GM21825 (cell line): ENCODE results near the gene VTI1A.

ENCODE experiments used
- ATAC-seq: cut with Tn5 transposase; IDR thresholded peaks from one replicate; pipeline ENCODE4 v1.9.1; 2021; ENCODE audit warnings: mild to moderate bottlenecking, moderate library complexity; ENCODE audit not compliant: unreplicated experiment

Gene VTI1A

DNA sequence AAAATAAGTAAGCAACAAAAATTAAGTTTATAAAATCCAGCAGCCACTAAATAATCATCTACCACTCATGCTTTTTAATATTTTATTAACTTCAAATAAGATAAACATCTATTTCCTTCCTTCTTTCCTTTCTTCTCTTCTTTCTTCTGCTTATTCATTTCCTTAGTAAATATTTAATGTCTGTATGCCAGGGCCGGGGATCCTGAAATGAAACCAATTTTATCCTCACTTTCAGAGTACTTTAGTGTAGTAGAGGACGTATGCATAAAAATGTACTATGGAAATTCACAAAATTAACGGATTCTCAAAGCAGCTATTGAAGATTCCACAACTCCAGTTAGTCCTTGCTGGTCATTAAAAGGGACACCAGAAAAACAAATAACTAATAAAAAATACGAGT is 224.7 kb downstream of the VTI1A start:
- no peak for ATAC-seq

DNA sequence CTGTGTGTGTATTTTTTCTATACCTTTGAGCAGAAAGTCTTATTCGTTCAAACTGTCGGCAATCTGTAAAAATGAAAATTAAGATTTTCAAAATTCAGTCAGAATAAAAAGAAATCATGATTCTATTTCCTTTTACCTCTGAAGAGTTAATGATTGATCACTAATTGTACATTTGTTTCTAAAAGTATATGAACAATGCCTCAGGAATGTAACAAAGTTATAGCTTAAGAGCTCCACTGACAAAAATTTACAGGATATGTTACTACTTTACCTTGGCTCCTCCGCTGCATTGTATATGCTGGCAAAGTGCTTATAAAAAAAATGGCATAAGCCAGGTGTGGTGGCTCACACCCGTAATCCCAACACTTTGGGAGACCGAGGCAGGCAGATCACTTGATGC is 225.7 kb downstream of the VTI1A start:
- ATAC-seq, result no peak

DNA sequence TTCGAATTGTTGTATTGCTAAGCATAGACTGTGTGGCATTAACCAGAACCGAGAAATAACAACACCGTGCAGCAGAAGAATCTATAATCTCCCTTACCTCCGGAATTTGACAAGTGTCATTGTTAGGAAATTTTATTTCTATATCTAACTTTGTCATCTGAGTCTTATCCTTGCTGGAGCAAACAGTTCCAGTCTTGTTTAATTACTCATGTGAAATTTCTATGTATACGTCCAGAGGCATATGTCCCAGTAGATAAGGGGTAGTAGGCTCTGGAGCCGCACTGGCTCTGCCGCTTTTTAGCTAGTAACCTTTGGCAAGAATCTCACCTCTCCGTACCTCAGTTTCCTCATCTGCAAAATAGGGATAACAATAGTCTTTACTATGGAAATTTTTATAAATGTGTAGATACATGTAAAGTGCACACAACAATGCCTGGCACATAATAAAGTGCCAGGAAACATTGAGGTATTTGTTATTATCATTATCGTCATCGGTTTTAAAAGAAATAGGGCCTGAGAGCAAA is 228.6 kb downstream of the VTI1A start:
- ATAC-seq, result no peak

GRCh38 chr10:112677689-112678088 is 230.7 kb downstream of the VTI1A start:
- no peak for ATAC-seq

DNA sequence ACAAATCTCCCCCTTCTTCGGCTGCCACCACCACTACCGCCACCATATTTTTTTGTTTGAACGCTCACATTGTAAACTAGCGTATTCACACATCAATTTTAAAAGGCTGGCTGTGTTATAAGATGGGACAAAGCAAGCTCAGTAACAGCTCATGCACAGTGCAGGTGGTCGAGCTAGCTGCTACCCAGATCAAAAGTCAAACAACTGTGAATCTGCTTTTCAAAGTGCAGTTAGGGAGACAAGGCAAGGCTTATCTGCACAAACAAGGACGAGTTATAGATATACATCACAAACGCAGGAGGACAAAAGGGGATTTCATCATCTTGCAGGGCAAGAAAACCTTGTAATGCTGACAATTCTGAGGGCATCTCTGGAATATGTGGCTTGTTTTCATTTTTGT is 231.6 kb downstream of the VTI1A start:
- no peak for ATAC-seq

GRCh38 chr10:112678987-112679386 is 232.0 kb downstream of the VTI1A start:
- no peak for ATAC-seq

GRCh38 chr10:112679392-112679791 is 232.4 kb downstream of the VTI1A start:
- no peak for ATAC-seq

DNA sequence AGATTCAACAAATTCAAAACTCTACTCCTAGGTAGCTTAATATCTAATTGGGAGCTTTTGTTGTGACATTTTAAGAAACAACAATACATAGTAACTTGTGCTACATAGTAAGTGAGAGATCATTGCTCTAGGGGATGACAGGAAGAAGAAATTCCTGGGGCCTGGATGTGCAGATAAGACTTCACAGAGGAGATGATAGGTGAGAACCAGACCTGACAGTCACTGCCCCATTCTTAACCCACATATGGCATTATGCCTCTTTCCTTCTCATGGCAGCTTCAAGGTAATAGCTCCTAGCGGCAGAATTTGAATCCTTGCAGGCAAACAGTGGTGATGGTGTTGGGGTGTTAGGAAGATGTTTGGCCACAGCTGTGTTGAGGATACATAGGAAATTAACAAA is 233.6 kb downstream of the VTI1A start:
- no peak for ATAC-seq

GRCh38 chr10:112687647-112688046 is 240.6 kb downstream of the VTI1A start:
- ATAC-seq, result no peak

DNA sequence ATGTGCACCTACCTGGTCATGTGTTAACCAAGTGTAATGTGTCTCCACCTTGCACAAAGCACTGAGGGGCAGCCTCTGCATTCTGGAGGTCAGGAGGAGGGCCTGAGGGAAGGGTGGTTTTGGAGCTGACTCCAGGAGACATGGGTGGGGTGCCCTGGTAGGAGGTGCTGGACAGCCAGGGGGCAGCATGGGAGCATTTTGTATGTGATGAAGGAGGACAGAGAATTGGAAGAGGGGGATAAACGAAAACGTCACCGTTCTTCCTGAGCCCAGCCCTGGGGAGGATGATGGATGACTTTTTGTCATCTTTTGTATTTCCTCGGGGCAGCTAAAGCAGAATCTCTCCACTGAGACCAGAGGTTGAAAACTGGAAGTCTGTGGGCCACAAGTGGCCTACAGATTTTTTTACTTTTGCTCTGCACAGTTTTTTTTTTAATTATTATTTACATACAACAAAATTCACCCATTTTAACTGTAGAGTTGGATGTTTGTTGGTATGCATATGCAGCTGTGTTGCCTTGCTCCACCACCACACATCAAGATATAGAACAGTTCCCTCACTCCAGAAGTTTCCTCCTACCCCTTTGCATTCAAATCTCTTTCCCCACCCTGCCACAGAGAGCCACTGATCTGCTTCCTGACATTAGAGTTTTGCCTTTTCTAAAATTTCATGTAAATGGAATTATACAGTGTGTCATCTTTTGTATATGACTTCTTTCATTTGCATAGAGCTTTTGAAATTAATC is 242.5 kb downstream of the VTI1A start:
- no peak for ATAC-seq

GRCh38 chr10:112695539-112695938 is 248.5 kb downstream of the VTI1A start:
- no peak for ATAC-seq

DNA sequence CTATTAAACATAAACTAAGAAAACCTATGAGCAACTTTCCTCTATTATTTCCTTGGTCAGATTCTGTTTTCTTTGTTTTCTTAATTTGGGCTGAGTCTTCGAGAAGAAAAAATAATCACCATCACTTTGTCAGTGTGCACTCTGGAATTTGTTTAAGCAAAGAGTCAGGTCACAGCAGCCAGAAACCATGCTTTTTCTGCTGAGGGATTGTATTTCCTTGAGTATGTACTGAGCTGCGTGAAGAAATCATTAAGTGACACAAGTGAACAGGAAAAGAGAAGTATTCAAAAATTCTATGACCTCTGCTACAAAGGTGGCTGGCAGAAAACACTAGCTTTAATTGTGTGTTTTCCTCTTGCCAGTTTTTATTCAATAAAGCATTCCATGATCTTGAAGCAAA is 249.6 kb downstream of the VTI1A start:
- ATAC-seq, result no peak

- ATAC-seq, result no peak
These were observed 251.3 kb downstream of the VTI1A start for GRCh38 chr10:112698133-112698817.

DNA sequence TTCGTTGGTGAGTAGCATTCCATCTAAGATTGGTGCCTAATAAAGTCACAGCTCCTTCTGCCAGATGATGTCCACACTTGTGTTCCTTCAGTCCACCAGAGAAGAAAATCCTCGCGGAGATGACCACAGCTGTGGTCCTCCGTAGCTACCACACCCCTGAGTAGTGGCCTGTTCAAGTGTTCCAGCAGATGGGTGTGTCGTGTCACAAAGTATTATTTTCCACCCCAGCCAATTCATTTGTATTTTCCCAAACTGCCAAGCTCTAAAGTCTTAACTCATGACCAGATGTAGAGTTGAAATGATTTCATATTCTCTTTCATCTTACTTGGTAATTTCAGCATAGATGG is 251.8 kb downstream of the VTI1A start:
- no peak for ATAC-seq

- no peak for ATAC-seq
These were observed 253.2 kb downstream of the VTI1A start for GRCh38 chr10:112700215-112700671.

DNA sequence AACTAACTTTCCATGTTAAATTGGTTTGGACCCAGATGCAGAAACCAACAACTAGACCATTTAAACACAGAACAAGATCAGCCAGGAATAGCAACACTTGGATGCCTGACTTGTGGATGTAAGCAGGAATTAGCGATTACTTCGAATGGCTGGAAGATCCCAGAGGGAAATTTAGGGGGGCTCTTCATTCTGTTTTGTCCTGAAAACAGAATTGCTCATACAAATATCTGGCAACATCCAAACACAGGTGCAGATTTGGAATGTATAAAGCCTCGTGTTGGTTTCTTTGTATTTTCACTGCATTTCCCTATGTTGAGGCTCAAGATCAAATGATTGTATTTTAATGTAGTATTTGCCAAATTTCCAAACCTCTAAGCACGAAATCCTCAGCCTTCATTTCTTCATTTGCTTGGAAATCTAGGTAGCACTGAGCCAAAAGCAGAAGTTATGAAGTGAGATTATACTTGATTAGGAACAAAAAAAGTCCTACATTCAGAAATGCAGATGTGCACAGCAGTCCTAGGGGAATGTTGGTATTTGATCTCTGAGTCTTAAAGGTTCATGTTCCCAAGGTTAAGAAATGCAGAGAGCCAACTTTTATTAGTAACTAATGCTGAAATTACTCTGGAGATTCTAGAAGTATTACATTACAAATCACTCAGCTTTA is 254.3 kb downstream of the VTI1A start:
- ATAC-seq, result no peak

DNA sequence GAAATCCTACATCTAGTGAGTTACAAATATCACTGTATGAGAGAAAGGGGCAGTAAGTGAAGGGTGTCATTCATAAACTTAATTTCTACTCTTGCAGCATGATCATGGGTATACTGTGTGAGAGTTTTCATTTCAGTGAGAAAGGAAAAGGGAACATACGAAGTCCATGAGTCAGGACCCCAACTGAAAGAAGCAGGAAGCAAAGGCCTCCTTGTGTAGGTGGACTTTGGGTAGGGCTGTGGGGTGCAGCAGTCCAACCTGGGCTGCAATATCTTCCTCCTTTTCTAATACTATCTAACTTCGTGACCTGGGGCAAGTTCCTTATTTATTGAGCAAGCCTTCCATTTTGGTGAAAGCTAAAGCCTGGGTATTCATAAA is 254.9 kb downstream of the VTI1A start:
- ATAC-seq, result no peak

DNA sequence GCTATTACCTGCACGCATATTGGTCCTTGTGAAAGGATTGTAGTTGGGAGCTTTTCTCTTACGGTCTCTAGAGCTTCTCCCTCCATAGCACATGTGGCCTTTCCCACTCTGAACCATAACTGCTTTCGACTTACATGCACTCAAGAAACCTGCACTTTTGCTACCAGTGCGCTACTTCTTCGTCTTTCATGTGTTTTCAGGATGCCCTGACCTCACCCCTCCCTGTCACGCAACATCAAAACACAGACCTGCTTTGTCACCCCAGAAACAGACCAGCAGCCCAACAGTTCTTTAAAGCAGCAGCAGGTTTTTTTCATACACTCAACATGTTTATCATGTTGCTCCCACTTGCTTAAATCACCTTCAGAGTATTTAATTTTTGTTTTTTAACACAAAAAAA is 259.6 kb downstream of the VTI1A start:
- ATAC-seq, result no peak

GRCh38 chr10:112708461-112708860 is 261.4 kb downstream of the VTI1A start:
- ATAC-seq, result no peak

GRCh38 chr10:112710528-112710927 is 263.5 kb downstream of the VTI1A start:
- no peak for ATAC-seq

GRCh38 chr10:112711366-112711765 is 264.4 kb downstream of the VTI1A start:
- ATAC-seq, result no peak

- ATAC-seq, result no peak
These were observed 265.5 kb downstream of the VTI1A start for GRCh38 chr10:112712536-112712935.
